Stimulated activated CD4-positive, alpha-beta T cell treated with anti-CD3 and anti-CD28 coated beads, Interleukin-4, amount 100 ng/mL, for 48 hours (primary cell): ENCODE measurements around the gene TAB2.
"Not testable (repeated sequence)": the region's sequence is repeated elsewhere in the genome, so short reads cannot be mapped to it uniquely, and the experiment has no call there.

ENCODE experiments used
- DNase-seq, 2 donors: peaks; one replicate each; pipeline ENCODE4 v3.0.0-alpha.2; 2020; ENCODE audit warnings: low read depth in 2 of 2

TAB2 gene

DNA sequence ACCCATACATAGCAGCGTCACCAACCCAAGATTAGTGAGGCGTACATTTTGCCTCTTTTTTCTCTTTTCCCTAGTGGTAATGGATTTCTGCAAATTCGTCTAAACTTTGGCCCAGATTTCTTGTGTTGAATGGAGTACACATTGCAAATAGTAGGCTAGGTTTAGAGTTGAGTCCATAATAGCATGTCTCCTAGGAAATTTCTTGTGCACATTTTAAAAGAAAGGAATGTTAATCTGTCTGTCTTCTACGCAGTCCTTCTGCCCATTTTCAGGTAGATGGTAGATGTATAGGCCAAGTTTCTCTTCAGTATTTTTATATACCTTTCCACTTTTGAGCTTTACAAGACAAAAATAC lies 15.7 kb downstream of the TAB2 start:
- DNase-seq = no peak

- no peak for DNase-seq
These were observed 16.7 kb downstream of the TAB2 start for GRCh38 chr6:149334201-149334600.

DNA sequence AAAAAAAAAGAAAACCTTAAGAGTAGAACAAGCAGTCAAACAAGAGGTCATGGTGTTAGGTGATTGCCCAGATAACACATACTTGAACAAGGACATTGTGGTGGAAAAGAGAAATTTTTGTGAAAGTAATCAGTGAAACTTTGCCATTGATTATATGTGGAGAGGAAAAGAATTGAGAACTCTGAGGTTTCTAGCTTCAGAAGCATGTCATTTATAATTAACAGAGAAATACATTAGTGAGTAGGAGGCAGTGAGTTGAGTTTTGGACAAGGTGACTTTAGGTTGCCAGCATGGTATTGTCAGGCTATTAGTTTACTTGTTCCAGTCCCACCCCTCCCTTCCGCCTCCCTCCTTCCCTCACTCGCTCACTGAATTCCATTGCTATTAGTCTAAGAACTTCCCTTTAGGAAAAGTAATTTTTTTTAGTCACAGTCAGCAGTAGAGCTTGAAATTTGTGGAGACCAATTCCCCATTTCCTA lies 17.2 kb downstream of the TAB2 start:
- no peak for DNase-seq

DNA sequence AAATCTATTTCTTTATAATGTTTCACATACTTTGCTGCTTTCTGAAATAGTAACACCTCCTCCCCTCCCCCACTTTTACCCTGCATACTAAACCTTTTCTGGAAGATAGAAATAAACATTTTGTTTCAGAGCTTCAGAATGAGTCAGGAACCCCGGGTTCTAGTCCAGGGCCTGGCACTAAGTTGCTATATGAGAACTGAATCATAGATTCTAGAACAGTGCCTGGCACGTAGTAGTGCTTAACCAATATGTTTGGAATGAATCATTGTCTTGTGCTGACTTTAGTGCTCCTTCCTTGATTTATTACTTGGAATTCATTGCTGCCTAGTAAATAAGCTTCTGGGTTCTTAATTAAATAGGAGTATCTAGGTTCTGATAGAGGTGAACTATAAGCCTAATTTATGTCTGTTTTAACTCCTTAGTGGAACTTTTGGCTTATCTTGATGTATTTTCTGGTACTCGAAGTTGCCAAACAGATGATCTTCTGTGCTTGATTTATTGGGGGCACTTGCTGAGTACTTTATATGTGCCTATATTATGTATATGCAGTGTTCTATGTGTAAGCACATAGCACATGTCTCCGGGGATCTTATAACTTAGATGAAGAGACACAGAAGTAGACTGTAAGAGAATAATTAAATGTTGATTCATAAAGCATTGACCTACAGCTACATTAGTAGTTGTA lies 18.6 kb downstream of the TAB2 start:
- peak; percentile 41 to 46 for DNase-seq

GRCh38 chr6:149336609-149336928 lies 19.1 kb downstream of the TAB2 start:
- no peak for DNase-seq

DNA sequence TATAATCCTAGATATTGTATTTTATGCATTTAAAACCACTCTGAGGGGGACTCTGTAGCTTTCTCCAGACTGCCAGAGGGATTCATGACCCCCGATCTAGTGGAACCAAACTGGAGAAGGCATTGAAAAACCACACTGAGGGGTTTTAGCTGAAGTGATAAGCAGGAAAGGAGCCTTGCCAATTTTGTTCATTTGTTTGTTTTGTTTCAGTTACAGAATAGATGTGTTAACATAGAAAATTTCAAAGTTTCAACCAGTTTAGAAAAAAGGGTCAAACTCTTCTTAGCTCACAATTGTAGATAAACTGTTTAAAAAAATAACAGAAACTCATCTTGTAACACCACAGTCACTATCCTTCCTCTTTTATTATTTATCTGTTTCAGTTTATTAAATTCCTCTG lies 19.8 kb downstream of the TAB2 start:
- DNase-seq = no peak

DNA sequence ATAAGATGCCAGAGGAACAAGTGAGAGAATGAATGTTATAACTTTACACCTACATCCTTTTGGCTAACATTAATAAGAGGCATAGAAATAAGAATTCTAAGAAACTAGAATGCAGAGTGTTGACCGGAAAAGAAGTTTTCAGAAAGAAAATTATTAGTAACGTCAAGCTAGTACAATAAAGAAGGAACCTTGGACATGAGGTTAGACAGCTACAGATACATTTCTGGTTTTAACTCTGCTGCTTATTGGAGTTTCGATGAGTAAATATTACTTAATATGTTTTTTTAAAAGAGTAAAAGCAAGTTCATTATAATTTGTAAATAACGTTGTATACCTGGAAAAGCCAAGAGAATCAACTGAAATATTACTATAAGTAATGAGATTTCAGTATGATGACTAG lies 22.7 kb downstream of the TAB2 start:
- DNase-seq = no peak

- DNase-seq = no peak
These were observed 25.0 kb downstream of the TAB2 start for GRCh38 chr6:149342525-149342924.

GRCh38 chr6:149343501-149343900 lies 26.0 kb downstream of the TAB2 start:
- DNase-seq = no peak

DNA sequence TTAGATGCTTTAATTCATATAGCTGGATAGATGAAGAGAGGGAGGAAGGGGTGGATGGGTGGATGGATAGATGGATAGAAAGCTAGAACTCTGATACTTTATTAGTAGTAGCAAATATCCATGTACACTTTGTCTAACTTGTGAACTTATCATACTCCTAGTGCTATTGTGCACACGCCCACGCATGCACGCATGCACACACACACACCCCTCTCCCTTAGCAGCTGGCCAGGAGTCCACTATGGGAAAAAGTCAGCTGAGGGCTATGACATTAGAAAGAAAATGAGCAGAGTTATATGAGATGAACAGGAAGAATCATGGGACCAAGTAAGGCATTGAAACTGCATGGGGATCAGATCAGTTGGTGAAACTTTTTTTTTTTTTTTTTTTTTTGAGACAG lies 28.6 kb downstream of the TAB2 start:
- DNase-seq = no peak

DNA sequence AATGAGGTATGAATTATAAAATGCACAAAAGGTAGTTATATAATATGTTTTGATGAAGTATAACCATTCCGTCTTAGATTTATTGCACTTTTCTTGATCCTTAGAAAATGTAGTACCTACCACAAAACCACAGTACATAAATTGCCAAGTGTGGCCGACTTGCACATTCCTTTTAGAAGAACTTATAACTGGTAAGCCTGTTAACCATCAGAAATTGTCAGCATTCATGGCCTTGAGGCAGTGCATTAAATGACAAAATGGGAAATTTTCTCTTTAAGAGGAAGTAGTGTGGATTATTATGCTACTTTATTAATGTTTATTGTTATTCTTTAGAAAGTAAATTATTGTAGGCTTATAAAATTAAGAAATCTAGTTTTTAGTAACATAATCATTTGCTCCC lies 29.6 kb downstream of the TAB2 start:
- DNase-seq = no peak

- not testable (repeated sequence) for DNase-seq
These were observed 31.8 kb downstream of the TAB2 start for GRCh38 chr6:149349279-149349678.

GRCh38 chr6:149354009-149354408 lies 36.5 kb downstream of the TAB2 start:
- DNase-seq = no peak

DNA sequence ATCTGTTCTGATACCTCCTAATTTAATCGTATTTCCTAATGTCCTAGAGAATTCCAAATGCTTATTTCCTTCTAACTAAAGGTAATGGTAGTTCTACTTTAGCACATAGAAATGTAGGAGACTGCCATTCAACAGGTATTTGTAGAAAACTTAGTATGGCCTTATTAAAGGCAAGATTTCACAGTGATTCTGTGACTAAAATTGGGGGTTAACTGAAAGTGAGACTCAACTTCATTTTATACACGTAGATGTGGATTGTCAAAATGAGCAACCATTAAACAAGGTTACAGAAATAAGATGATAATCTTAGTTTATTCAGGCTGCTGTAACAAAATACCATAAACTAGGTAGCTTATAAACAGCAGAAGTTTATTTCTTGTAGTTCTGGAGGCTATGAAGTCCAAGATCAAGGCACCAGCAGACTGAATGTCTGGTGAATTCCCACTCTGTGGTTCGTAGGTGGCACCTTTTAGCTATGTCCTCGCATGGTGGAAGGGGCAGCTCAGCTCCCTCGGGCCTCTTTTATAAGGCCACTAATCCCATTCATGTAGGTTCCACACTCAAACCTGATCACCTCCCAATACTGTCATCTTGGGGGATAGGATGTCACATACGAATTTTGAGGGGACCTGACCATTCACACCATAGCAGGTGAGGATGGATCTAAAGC lies 38.7 kb downstream of the TAB2 start:
- DNase-seq = no peak

GRCh38 chr6:149357726-149358538 lies 40.4 kb downstream of the TAB2 start:
- no peak for DNase-seq

DNA sequence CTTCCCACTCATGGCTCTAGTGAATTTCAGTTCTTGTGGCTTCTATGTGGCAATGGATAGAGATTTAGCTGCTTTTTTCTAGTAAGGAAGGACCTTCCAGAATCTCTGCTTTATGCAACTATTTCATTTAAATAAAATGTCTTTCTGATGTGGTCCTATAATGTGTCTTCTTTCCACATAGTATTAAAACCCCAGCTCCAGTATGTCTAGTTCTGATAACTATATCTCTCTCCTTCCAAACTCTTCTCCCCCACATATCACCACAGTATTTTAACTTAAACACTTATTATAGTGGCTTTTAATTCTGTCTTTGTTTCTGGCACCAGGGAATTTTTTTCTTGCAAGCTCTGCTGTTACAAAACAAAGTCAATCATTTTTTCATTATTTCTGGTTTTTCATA lies 41.9 kb downstream of the TAB2 start:
- no peak for DNase-seq

DNA sequence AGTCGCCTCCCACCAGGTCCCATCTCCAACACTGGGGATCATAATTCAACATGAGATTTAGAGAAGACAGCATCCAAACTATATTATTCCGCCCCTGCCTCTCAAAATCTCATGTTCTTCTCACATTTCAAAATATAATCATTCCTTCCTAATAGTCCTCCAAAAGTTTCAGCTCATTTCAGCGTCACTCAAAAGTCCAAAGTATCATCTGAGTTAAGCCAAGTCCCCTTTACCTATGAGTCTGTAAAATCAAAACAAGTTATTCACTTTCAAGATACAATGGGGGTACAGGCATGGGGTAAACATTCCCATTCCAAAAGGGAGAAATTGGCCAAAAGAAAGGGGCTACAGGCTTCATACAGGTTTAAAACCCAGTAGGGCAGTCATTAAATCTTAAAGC lies 43.0 kb downstream of the TAB2 start:
- DNase-seq = no peak

DNA sequence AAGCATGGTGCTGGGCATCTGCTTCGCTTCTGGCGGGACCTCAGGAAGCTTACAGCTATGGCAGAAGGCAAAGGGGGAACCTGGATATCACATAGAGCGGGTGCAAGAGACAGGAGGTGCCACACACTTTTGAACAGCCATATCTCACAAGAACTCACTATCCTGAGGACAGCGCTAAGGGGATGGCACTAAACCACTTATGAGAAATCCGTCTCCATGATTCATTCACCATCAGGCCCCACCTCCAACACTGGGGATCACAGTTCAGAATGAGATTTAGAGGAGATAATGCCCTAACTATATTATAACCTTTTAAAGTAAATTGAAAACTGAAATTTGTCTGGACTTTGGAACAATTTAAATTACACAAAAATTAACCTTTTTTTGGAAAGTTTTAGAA lies 44.8 kb downstream of the TAB2 start:
- no peak for DNase-seq

DNA sequence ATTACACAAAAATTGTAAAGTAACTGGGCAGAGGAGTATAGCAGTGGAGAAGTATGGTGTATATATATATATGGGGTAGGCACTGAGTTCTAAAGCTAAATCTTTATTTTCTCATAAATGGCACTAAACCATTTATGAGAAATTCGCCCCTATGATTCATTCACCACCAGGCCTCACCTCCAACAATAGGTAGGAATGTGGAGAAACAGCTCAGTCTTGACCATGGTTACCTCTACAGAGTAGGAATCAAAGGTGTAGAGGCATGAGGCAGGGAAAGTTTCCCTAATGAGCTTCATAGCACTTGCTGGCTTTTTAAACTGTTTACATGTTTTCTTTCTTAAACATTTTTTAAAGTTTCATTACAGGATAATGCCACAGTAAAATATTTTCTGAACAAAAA lies 45.6 kb downstream of the TAB2 start:
- no peak for DNase-seq

- no peak for DNase-seq
These were observed 47.0 kb downstream of the TAB2 start for GRCh38 chr6:149364557-149364956.

DNA sequence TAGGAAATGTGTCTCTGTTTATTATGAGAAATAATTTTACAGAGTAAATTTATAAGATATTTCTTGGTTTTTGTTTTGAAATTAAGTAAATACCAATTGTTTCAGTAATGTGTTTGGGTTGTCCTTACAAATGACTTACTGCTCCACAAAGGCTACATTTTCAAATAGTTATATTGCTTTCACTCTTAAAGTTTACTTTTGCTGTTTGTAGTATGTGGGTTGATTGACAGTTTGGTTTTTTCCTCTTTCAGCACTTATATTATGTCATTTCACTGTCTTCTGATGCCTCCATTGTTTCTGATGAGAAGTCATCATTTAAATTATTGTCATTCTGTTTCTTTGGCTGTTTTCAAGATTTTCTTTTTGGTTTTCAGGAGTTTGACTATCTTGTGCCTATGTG lies 47.7 kb downstream of the TAB2 start:
- no peak for DNase-seq

DNA sequence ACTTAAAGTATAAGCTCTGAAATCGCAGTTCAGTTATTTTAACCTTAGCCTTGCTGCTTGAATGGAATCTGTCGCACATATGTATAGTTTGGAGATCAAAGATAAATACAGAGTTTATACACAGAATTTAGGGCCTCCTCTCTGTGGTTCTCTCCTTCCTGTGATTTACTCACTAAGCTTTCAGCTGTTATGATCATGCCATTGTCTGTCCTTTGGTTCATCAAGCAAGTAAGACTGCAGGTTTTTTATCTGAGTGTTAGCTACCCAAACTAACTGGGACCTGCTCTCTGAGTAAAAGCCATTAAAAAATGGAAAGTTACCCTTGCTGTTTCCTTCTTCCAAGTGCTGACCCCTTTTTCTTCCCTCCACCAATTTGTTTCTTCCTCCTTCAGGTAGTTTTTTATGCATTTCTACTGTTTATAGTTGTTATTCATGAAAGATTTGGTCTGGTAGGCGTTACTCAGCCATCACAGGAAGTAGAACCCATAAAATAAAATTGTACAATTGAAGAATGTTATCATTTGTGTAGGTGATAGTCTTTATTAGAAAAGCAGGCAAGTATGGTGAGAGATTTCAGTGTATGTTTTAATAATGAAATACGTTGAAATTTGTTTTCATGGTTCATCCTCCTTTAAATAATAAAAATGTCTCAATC lies 48.9 kb downstream of the TAB2 start:
- no peak for DNase-seq

DNA sequence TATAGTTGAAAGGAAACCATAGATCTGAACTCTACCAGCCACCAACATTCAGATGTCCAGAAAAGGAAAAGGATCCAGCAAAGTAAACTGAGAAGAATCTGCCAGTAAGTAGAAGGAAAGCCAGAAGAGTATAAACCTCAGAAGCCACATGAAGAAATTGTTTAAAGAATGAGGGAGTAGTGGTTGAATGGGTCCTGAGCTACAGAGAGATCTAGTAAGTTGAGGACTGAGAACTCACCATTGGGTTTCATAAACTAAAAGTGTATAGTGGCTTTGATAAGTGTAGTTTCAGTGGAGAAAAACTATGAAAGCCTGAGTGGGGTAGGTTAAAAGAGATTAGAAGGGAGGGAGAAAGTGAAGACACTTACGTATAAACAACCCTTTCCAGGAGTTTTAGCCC lies 50.6 kb downstream of the TAB2 start:
- no peak for DNase-seq
